Gastroesophageal sphincter (tissue), 3 donors: ENCODE results near the gene STX1A.

Experiments
- CTCF ChIP-seq, 4 experiments: fragments of 200-600 bp in 2 of 4; fragments of 450-650 bp in 2 of 4; sonication (generic) in 1 of 4; IDR thresholded peaks; one replicate each; pipeline ENCODE4 v1.5.1; 2017 to 2019; ENCODE audit warnings: antibody characterized with exemption in 4 of 4, mild to moderate bottlenecking in 2 of 4, moderate library complexity in 2 of 4
- POLR2A ChIP-seq, 2 donors: fragments of 450-650 bp; IDR thresholded peaks; one replicate each; pipeline ENCODE4 v1.6.1; 2017; ENCODE audit warnings: antibody characterized with exemption in 2 of 2, mild to moderate bottlenecking in 2 of 2, moderate library complexity in 1 of 2
- POLR2AphosphoS5 ChIP-seq: sonication (generic); formaldehyde crosslinking; IDR thresholded peaks from one replicate; pipeline ENCODE4 v1.6.1; 2017; ENCODE audit warnings: antibody characterized with exemption

GRCh38 chr7:73768641-73769480, 49.4 kb upstream of the STX1A start:
- TF ChIP-seq POLR2A (IDR thresholded peaks at IDR 0.05) (no peak), CTCF (IDR thresholded peaks at IDR 0.05) (no peak), POLR2AphosphoS5 (no peak)
